ENCODE results near the gene HPSE2.
"Not testable (repeated sequence)": the region's sequence is repeated elsewhere in the genome, so short reads cannot be mapped to it uniquely, and the experiment has no call there.

The HPSE2 gene

GRCh38 chr10:99143651-99144050, 92.0 kb downstream of the HPSE2 start:
- DNase-seq: no peak

- no peak for DNase-seq
Observed at GRCh38 chr10:99143011-99143410, 92.6 kb downstream of the HPSE2 start.

GRCh38 chr10:99132897-99133296, 102.8 kb downstream of the HPSE2 start:
- DNase-seq: not testable (repeated sequence)

- no peak for DNase-seq
Observed at GRCh38 chr10:99125879-99126278, 109.8 kb downstream of the HPSE2 start.

GRCh38 chr10:99124376-99124775, 111.3 kb downstream of the HPSE2 start:
- no peak for DNase-seq

- no peak for DNase-seq
Observed at GRCh38 chr10:99123851-99124250, 111.8 kb downstream of the HPSE2 start.

- DNase-seq: no peak
Observed at GRCh38 chr10:99123336-99123735, 112.3 kb downstream of the HPSE2 start.

GRCh38 chr10:99119258-99119748, 116.3 kb downstream of the HPSE2 start:
- DNase-seq: no peak

GRCh38 chr10:99115703-99116102, 119.9 kb downstream of the HPSE2 start:
- no peak for DNase-seq

- DNase-seq: no peak
Observed at GRCh38 chr10:99085358-99085757, 150.3 kb downstream of the HPSE2 start.

- DNase-seq: no peak
Observed at GRCh38 chr10:99084161-99084560, 151.5 kb downstream of the HPSE2 start.

- DNase-seq: no peak
Observed at GRCh38 chr10:99080275-99080945, 155.2 kb downstream of the HPSE2 start.

GRCh38 chr10:99062591-99062990, 173.1 kb downstream of the HPSE2 start:
- no peak for DNase-seq

- DNase-seq: no peak
Observed at GRCh38 chr10:99058762-99059161, 176.9 kb downstream of the HPSE2 start.

GRCh38 chr10:99057936-99058690, 177.5 kb downstream of the HPSE2 start:
- DNase-seq: no peak

GRCh38 chr10:99045671-99046070, 190.0 kb downstream of the HPSE2 start:
- no peak for DNase-seq

- no peak for DNase-seq
Observed at GRCh38 chr10:99042051-99042771, 193.4 kb downstream of the HPSE2 start.

- DNase-seq: no peak
Observed at GRCh38 chr10:99041468-99041867, 194.2 kb downstream of the HPSE2 start.

- DNase-seq: no peak
Observed at GRCh38 chr10:99013885-99014284, 221.8 kb downstream of the HPSE2 start.

- no peak for DNase-seq
Observed at GRCh38 chr10:99010286-99010685, 225.4 kb downstream of the HPSE2 start.

- DNase-seq: no peak
Observed at GRCh38 chr10:99008054-99008453, 227.6 kb downstream of the HPSE2 start.

- no peak for DNase-seq
Observed at GRCh38 chr10:99007457-99007856, 228.2 kb downstream of the HPSE2 start.

- no peak for DNase-seq
Observed at GRCh38 chr10:99005254-99005653, 230.4 kb downstream of the HPSE2 start.

GRCh38 chr10:99004738-99005137, 230.9 kb downstream of the HPSE2 start:
- DNase-seq: no peak

Data from inflammatory macrophage treated with lipopolysaccharide for 4 hours (primary cell).